Esophagus squamous epithelium (tissue), 5 donors: ENCODE measurements around the gene TMEM240. TPM values are rescaled to one million over a fixed set of nuclear protein-coding genes. Genes with fewer than 3 reads are reported as not detected.
A peak's percentile ranks its signal among the peaks of the same experiment; 100 is the strongest.

Experiments
- DNase-seq: peaks from one replicate; lab custom pipeline; 2025; lab: John Stamatoyannopoulos, UW
- H3K27ac ChIP-seq, 4 donors: fragments of 200-600 bp; sonication (generic); one replicate each; pipeline ENCODE4 v1.5.1; 2016 to 2019; ENCODE audit warnings: mild to moderate bottlenecking in 1 of 4
- H3K27me3 ChIP-seq, 4 donors: fragments of 200-600 bp; sonication (generic); 1 replicate in 3 of 4; 2 replicates in 1 of 4; pipeline versions ENCODE4 v1.5.1 to v1.6.0; 2017 to 2021; ENCODE audit warnings: antibody characterized with exemption in 1 of 4
- H3K36me3 ChIP-seq, 3 donors: fragments of 200-600 bp; sonication (generic); one replicate each; pipeline ENCODE4 v1.5.1; 2016 to 2019
- H3K4me1 ChIP-seq, 3 donors: fragments of 200-600 bp; sonication (generic); one replicate each; pipeline ENCODE4 v1.5.1; 2017 to 2019
- H3K4me3 ChIP-seq, 4 donors: fragments of 200-600 bp; sonication (generic); 1 replicate in 3 of 4; 2 replicates in 1 of 4; pipeline ENCODE4 v1.5.1; 2016 to 2019; ENCODE audit warnings: mild to moderate bottlenecking in 2 of 4, moderate library complexity in 1 of 4
- H3K9me3 ChIP-seq, 3 donors: fragments of 200-600 bp; sonication (generic); one replicate each; pipeline ENCODE4 v1.5.1; 2016 to 2019
- POLR2A ChIP-seq, 4 donors: fragments of 450-650 bp; IDR thresholded peaks; one replicate each; pipeline ENCODE4 v1.6.1; 2017; ENCODE audit warnings: antibody characterized with exemption in 4 of 4, mild to moderate bottlenecking in 4 of 4, moderate library complexity in 3 of 4
- WGBS, 2 donors: methylation state at CpG; one replicate each; pipeline ENCODE4 v1.1.5; 2018; 5-methylcytosine and 5-hydroxymethylcytosine counted together
- intact Hi-C: fragments of 100-400 bp; cut with DNase I; formaldehyde crosslinking; loops from one replicate; pipeline ENCODE4 v1.15.0; 2022
- total RNA-seq, 4 donors: library from RNA; depleted of rRNA; stranded (reverse); fragments of >200 nt; gene quantifications; one replicate each; pipeline ENCODE4 v1.1.0, GENCODE V29; 2016
- TF ChIP-seq, protein P1 (sequence below), 6 experiments: fragments of 450-650 bp in 4 of 6; fragments of 200-600 bp in 2 of 6; sonication (generic) in 2 of 6; IDR thresholded peaks; one replicate each; pipeline ENCODE4 v1.5.1; 2016 to 2019; ENCODE audit warnings: antibody characterized with exemption in 6 of 6, mild to moderate bottlenecking in 4 of 6, moderate library complexity in 4 of 6
- donor health status: DM: yes; HTN: yes; CAD: no.

Gene TMEM240
- total RNA-seq, 4 donors from 2014 or later = 2.7 TPM; not detected in 3

DNA sequence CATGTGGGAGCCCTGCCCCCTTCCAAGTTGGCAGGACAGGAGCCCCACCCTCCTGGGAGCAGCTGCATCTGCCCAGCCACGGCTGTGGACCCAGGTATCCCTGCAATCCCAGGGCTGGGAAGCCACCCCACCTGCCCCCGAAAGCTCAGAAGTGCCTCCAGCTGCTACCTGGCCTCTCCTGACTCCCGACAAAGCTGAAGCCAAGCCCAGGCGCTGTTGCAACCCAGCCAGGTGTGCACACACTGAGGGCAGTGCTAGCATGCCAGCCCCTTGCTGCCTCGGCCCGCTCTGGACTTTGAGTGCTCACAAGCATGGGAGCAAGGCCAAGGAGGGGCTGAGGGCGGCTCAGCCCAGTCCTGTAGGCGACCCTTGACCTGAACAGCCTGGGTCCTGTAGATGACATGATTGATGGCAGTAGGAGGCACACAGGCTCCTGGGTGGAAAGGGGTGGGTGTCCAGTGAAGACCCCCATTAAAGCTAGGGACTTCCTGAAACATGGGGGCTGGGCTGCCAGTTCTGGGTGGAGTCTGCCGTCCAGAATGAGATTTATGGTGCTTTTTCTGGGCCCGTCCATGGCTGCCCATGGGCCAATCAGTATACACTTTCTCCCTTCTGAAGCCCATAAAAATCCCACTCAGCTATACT is 37.1 kb upstream of the TMEM240 start:
- Histone ChIP-seq H3K4me1 (peaks cover 11 to 33% (median 15%) of the 10 kb centered on the region in 3 donors), H3K4me3 (no peak overlapping the region), H3K27ac (no peak overlapping the region), H3K9me3 (no peaks in the 10 kb centered on the region), H3K27me3 (peaks cover 0 to 40% (median 0%) of the 10 kb centered on the region in 4 donors), H3K36me3 (peaks cover 0 to 6% (median 0%) of the 10 kb centered on the region in 3 donors)
- TF ChIP-seq, protein P1, sequence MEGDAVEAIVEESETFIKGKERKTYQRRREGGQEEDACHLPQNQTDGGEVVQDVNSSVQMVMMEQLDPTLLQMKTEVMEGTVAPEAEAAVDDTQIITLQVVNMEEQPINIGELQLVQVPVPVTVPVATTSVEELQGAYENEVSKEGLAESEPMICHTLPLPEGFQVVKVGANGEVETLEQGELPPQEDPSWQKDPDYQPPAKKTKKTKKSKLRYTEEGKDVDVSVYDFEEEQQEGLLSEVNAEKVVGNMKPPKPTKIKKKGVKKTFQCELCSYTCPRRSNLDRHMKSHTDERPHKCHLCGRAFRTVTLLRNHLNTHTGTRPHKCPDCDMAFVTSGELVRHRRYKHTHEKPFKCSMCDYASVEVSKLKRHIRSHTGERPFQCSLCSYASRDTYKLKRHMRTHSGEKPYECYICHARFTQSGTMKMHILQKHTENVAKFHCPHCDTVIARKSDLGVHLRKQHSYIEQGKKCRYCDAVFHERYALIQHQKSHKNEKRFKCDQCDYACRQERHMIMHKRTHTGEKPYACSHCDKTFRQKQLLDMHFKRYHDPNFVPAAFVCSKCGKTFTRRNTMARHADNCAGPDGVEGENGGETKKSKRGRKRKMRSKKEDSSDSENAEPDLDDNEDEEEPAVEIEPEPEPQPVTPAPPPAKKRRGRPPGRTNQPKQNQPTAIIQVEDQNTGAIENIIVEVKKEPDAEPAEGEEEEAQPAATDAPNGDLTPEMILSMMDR (IDR thresholded peaks at IDR 0.05) = no peak
- TF ChIP-seq POLR2A (IDR thresholded peaks at IDR 0.05) = no peak
- DNase-seq = no peak
- whole genome bisulfite sequencing, 2 donors = 36 to 56% methylated on average over 2 to 4 of the region's 10 CpGs
- intact Hi-C loops = no loop called here

- Histone ChIP-seq H3K36me3 (peaks cover 0 to 28% (median 0%) of the 10 kb centered on the region in 3 donors), H3K27ac (peak within 1 kb of the TSS; percentile 99 to 100 (median 100)), H3K4me3 (peak within 1 kb of the TSS; percentile 92 to 100 (median 98)), H3K27me3 (peaks cover 0 to 19% (median 0%) of the 10 kb centered on the region in 4 donors), H3K4me1 (peaks cover 15 to 55% (median 24%) of the 10 kb centered on the region in 3 donors), H3K9me3 (no peaks in the 10 kb centered on the region)
- TF ChIP-seq POLR2A (IDR thresholded peaks at IDR 0.05) = peak in 3 of 4 donors; percentile 80 to 95 (median 92)
- TF ChIP-seq, protein P1 (IDR thresholded peaks at IDR 0.05) = no peak
- DNase-seq = peak; percentile 78
- intact Hi-C loops = no loop called here
- WGBS, 2 donors = 1% methylated on average over 26 to 34 of the region's 87 CpGs
Measured at GRCh38 chr1:1574721-1575537, 34.5 kb upstream of the TMEM240 start, which contains the start of gene SSU72. TSS of gene SSU72 (minus strand) at chr1:1574863. CDS start at chr1:1574557, 306 bp downstream.

DNA sequence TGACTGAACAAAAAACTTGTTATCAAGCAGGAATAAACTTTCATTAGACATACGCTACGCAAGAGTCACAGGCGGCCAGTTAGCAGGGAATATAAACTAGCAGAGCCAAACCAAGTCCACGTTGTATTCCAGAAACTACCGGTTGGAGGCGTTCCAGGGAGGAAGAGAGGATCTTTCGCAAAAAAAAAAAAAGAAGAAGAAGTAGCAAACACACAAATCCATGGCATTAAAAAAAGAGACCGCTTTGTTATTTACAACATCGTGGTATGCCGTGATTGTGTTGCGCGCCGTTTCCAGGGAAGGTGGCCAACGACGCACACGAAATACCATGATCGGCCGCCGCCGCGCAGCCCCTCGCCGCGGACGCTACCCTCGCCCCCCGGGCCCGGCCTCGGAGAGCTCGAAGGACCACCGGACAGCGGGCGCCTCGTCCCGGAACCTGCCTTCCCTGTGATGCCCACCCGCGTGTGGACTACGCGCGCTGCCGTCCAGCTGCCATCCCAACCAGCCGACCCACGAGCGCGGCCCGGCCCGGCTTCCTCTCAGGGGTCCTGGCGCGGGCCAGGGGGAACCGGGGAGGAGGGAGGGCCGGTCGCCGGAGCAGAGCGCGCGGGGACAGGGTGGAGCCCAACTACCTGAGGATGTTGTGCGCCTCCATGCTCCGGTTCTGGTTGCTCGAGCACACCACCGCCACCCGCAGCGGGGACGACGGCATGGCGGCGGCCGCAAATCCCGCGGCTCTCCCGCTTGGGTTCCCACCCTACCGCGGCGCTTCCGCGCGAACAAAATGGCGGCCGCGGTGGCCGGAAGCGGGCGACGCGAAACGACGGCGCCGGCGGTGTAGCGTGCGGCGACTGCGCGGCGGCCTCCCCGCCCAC is 33.7 kb upstream of the TMEM240 start:
- H3K36me3 ChIP-seq = peaks cover 0 to 37% (median 0%) of the 10 kb centered on the region in 3 donors
- TF ChIP-seq, protein P1 (IDR thresholded peaks at IDR 0.05) = no peak
- TF ChIP-seq POLR2A (IDR thresholded peaks at IDR 0.05) = peak in 1 of 4 donors; percentile 18
- H3K4me3 ChIP-seq = peak overlapping the region; percentile 92 to 100 (median 98)
- H3K27me3 ChIP-seq = peaks cover 0 to 10% (median 0%) of the 10 kb centered on the region in 4 donors
- intact Hi-C loops = no loop called here
- H3K9me3 ChIP-seq = no peaks in the 10 kb centered on the region
- H3K4me1 ChIP-seq = peaks cover 15 to 59% (median 28%) of the 10 kb centered on the region in 3 donors
- 1% methylated on average over 22 to 36 of the region's 96 CpGs for WGBS, 2 donors
- DNase-seq = no peak
- peak overlapping the region; percentile 99 to 100 (median 100) for H3K27ac ChIP-seq

GRCh38 chr1:1569341-1569740 is 28.9 kb upstream of the TMEM240 start:
- WGBS, 2 donors = 67 to 86% methylated on average over 5 to 7 of the region's 7 CpGs

More at GRCh38 chr1:1569341-1569740, 28.9 kb upstream of the TMEM240 start:
- no peak overlapping the region for H3K27ac ChIP-seq
- TF ChIP-seq, protein P1 (IDR thresholded peaks at IDR 0.05) = no peak
- no peak for TF ChIP-seq POLR2A (IDR thresholded peaks at IDR 0.05)
- H3K4me3 ChIP-seq = no peak overlapping the region
- DNase-seq = no peak
- H3K36me3 ChIP-seq = peaks cover 3 to 71% (median 16%) of the 10 kb centered on the region in 3 donors
- no peaks in the 10 kb centered on the region for H3K9me3 ChIP-seq
- intact Hi-C loops = no loop called here
- no peaks in the 10 kb centered on the region for H3K27me3 ChIP-seq
- peaks cover 15 to 77% (median 40%) of the 10 kb centered on the region in 3 donors for H3K4me1 ChIP-seq
